ENCODE data around the gene CNBD2.
"Not testable (repeated sequence)": the region's sequence is repeated elsewhere in the genome, so short reads cannot be mapped to it uniquely, and the experiment has no call there.

CNBD2 gene

GRCh38 chr20:36063916-36064657 is 95.7 kb downstream of the CNBD2 start:
- DNase-seq (ENCODE audit: low spot score): no peak

GRCh38 chr20:36064658-36065426 is 96.5 kb downstream of the CNBD2 start:
- peak; percentile 99 for DNase-seq (ENCODE audit: low spot score)

- DNase-seq (ENCODE audit: low spot score): no peak
These were observed 97.1 kb downstream of the CNBD2 start for GRCh38 chr20:36065427-36065998.

- DNase-seq (ENCODE audit: low spot score): no peak
These were observed 98.4 kb downstream of the CNBD2 start for GRCh38 chr20:36066777-36067176.

GRCh38 chr20:36068526-36068925 is 100.1 kb downstream of the CNBD2 start:
- DNase-seq (ENCODE audit: low spot score): not testable (repeated sequence)

GRCh38 chr20:36070451-36070850 is 102.1 kb downstream of the CNBD2 start:
- DNase-seq (ENCODE audit: low spot score): no peak

GRCh38 chr20:36071848-36072247 is 103.5 kb downstream of the CNBD2 start:
- no peak for DNase-seq (ENCODE audit: low spot score)

GRCh38 chr20:36074983-36075382 is 106.6 kb downstream of the CNBD2 start:
- DNase-seq (ENCODE audit: low spot score): no peak

GRCh38 chr20:36077762-36078161 is 109.4 kb downstream of the CNBD2 start:
- DNase-seq (ENCODE audit: low spot score): not testable (repeated sequence)

- DNase-seq (ENCODE audit: low spot score): no peak
These were observed 111.1 kb downstream of the CNBD2 start for GRCh38 chr20:36079486-36079885.

- DNase-seq (ENCODE audit: low spot score): not testable (repeated sequence)
These were observed 111.6 kb downstream of the CNBD2 start for GRCh38 chr20:36079984-36080383.
